Astrocyte (in vitro differentiated cells and primary cell): Measurements from ENCODE around the gene PDSS1. TPM values are rescaled to one million over a fixed set of nuclear protein-coding genes. Genes with fewer than 3 reads are reported as not detected.

Source experiments
- DNase-seq: peaks from one replicate; pipeline ENCODE4 v3.0.0-alpha.2; 2010; ENCODE audit warnings: low read depth
- FAIRE-seq: peaks from 2 replicates; lab custom pipeline; 2011; peaks lifted over from hg19 to GRCh38; lab: Jason Lieb, UNC
- H2AFZ ChIP-seq: 2 replicates; pipeline ENCODE4 v1.6.0; 2012; ENCODE audit warnings: low read depth, low read length, inconsistent platforms
- H3K27ac ChIP-seq: 2 replicates; pipeline ENCODE4 v1.5.1; 2011; ENCODE audit warnings: low read depth, low read length, inconsistent platforms
- H3K27me3 ChIP-seq: 2 replicates; pipeline ENCODE4 v1.6.0; 2011; ENCODE audit warnings: low read length, inconsistent platforms; ENCODE audit not compliant: insufficient read depth
- H3K36me3 ChIP-seq: 2 replicates; pipeline ENCODE4 v1.5.1; 2011; ENCODE audit warnings: low read length, inconsistent platforms; ENCODE audit not compliant: insufficient read depth
- H3K4me1 ChIP-seq: 2 replicates; pipeline ENCODE4 v1.5.1; 2011; ENCODE audit warnings: low read length, inconsistent platforms; ENCODE audit not compliant: insufficient read depth
- H3K4me2 ChIP-seq: 2 replicates; pipeline ENCODE4 v1.6.0; 2012; ENCODE audit warnings: low read length, inconsistent platforms
- H3K4me3 ChIP-seq: 2 replicates; pipeline ENCODE4 v1.5.1; 2011; ENCODE audit warnings: low read depth, mild to moderate bottlenecking, low read length, inconsistent platforms; ENCODE audit not compliant: insufficient read depth
- H3K79me2 ChIP-seq: 2 replicates; pipeline ENCODE4 v1.6.0; 2012; ENCODE audit warnings: mild to moderate bottlenecking, low read length, inconsistent platforms; ENCODE audit not compliant: insufficient read depth
- H3K9ac ChIP-seq: 2 replicates; pipeline ENCODE4 v1.6.0; 2012; ENCODE audit warnings: mild to moderate bottlenecking, low read length, inconsistent platforms
- H3K9me3 ChIP-seq: 2 replicates; pipeline ENCODE4 v1.5.1; 2012; ENCODE audit warnings: low read depth, mild to moderate bottlenecking, low read length, inconsistent platforms; ENCODE audit not compliant: insufficient read depth
- H4K20me1 ChIP-seq: 2 replicates; pipeline ENCODE4 v1.6.0; 2012; ENCODE audit warnings: low read length, inconsistent platforms; ENCODE audit not compliant: insufficient read depth
- H3K27ac Mint-ChIP-seq: one replicate; pipeline ENCODE4 v1.8.0; 2021; ENCODE audit warnings: mild to moderate bottlenecking, mixed read lengths; ENCODE audit not compliant: unreplicated experiment
- H3K27me3 Mint-ChIP-seq: one replicate; pipeline ENCODE4 v1.8.0; 2021; ENCODE audit warnings: low read depth, mixed read lengths; ENCODE audit not compliant: unreplicated experiment
- H3K36me3 Mint-ChIP-seq: one replicate; pipeline ENCODE4 v1.8.0; 2021; ENCODE audit warnings: low read depth, mixed read lengths; ENCODE audit not compliant: unreplicated experiment
- H3K4me1 Mint-ChIP-seq: one replicate; pipeline ENCODE4 v1.8.0; 2021; ENCODE audit warnings: low read depth, mixed read lengths; ENCODE audit not compliant: unreplicated experiment
- H3K4me3 Mint-ChIP-seq: one replicate; pipeline ENCODE4 v1.8.0; 2021; ENCODE audit warnings: mild to moderate bottlenecking, moderate library complexity, mixed read lengths; ENCODE audit not compliant: unreplicated experiment
- H3K9me3 Mint-ChIP-seq: one replicate; pipeline ENCODE4 v1.8.0; 2021; ENCODE audit warnings: mild to moderate bottlenecking, mixed read lengths; ENCODE audit not compliant: unreplicated experiment
- EZH2 ChIP-seq: IDR thresholded peaks from 2 replicates; pipeline ENCODE4 v1.6.1; 2012; ENCODE audit warnings: mild to moderate bottlenecking, low read length, inconsistent platforms; ENCODE audit not compliant: insufficient read depth
- total RNA-seq: library from RNA; stranded (reverse); gene quantifications from 2 replicates; pipeline ENCODE4 v1.2.1, GENCODE V29; 2021
- TF ChIP-seq, protein P1 (sequence below): IDR thresholded peaks from 2 replicates; pipeline ENCODE4 v1.5.1; 2011; ENCODE audit warnings: low read depth, mild to moderate bottlenecking, inconsistent platforms, low read length, moderate library complexity; ENCODE audit not compliant: insufficient read depth

Gene PDSS1
- total RNA-seq, 1 donor from 2014 or later: 9.6 TPM

- H3K36me3 Mint-ChIP-seq: peaks cover 4% of the 10 kb centered on the region
- Histone ChIP-seq H3K9me3 (no peaks in the 10 kb centered on the region), H4K20me1 (no peaks in the 10 kb centered on the region), H3K27ac (no peak overlapping the region), H3K36me3 (peaks cover 10% of the 10 kb centered on the region), H3K4me1 (peaks cover 3% of the 10 kb centered on the region), H2AFZ (no peak overlapping the region), H3K9ac (no peak overlapping the region), H3K4me3 (no peak overlapping the region), H3K79me2 (no peaks in the 10 kb centered on the region), H3K27me3 (no peaks in the 10 kb centered on the region), H3K4me2 (no peak overlapping the region)
- DNase-seq (no peak), FAIRE-seq (no peak)
- H3K4me1 Mint-ChIP-seq: peaks cover 2% of the 10 kb centered on the region
- no peak overlapping the region for H3K27ac Mint-ChIP-seq
- H3K9me3 Mint-ChIP-seq: no peaks in the 10 kb centered on the region
- no peak overlapping the region for H3K4me3 Mint-ChIP-seq
- H3K27me3 Mint-ChIP-seq: no peaks in the 10 kb centered on the region
- TF ChIP-seq, protein P1, sequence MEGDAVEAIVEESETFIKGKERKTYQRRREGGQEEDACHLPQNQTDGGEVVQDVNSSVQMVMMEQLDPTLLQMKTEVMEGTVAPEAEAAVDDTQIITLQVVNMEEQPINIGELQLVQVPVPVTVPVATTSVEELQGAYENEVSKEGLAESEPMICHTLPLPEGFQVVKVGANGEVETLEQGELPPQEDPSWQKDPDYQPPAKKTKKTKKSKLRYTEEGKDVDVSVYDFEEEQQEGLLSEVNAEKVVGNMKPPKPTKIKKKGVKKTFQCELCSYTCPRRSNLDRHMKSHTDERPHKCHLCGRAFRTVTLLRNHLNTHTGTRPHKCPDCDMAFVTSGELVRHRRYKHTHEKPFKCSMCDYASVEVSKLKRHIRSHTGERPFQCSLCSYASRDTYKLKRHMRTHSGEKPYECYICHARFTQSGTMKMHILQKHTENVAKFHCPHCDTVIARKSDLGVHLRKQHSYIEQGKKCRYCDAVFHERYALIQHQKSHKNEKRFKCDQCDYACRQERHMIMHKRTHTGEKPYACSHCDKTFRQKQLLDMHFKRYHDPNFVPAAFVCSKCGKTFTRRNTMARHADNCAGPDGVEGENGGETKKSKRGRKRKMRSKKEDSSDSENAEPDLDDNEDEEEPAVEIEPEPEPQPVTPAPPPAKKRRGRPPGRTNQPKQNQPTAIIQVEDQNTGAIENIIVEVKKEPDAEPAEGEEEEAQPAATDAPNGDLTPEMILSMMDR: no peak
- TF ChIP-seq EZH2: no peak
These were observed 31.9 kb downstream of the PDSS1 start for GRCh38 chr10:26729395-26729794.

DNA sequence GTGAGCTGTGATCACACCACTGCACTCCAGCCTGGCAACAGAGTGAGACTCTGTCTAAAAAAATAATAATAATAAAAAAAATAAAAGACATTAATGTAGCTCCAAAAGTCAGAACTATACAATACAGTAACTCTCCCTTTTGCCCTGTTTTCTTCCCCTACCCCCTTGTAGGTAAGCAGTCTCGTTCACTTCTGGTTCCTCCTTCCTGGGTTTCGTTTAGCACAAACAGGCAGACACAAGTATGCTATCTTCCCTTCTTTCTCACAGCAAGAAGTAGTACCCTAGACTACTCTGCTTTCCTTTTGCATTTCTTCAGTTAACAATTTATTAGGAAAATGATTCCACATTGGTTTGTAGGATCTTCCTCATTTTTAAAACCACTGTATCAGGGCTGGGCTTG is 33.1 kb downstream of the PDSS1 start:
- FAIRE-seq (no peak), DNase-seq (no peak)
- Mint-ChIP-seq H3K4me3 (no peak overlapping the region), H3K27me3 (no peaks in the 10 kb centered on the region), H3K27ac (no peak overlapping the region), H3K4me1 (peaks cover 4% of the 10 kb centered on the region), H3K36me3 (peaks cover 6% of the 10 kb centered on the region), H3K9me3 (no peaks in the 10 kb centered on the region)
- Histone ChIP-seq H2AFZ (no peak overlapping the region), H3K4me3 (no peak overlapping the region), H4K20me1 (no peaks in the 10 kb centered on the region), H3K79me2 (no peaks in the 10 kb centered on the region), H3K36me3 (peaks cover 10% of the 10 kb centered on the region), H3K27ac (no peak overlapping the region), H3K4me2 (no peak overlapping the region), H3K9ac (no peak overlapping the region), H3K27me3 (no peaks in the 10 kb centered on the region), H3K4me1 (peaks cover 5% of the 10 kb centered on the region), H3K9me3 (no peaks in the 10 kb centered on the region)
- no peak for TF ChIP-seq EZH2
- TF ChIP-seq, protein P1: no peak

GRCh38 chr10:26733750-26734568 is 36.5 kb downstream of the PDSS1 start:
- H3K36me3 Mint-ChIP-seq: peaks cover 12% of the 10 kb centered on the region
- H3K36me3 ChIP-seq: peaks cover 21% of the 10 kb centered on the region
- peaks cover 11% of the 10 kb centered on the region for H3K4me1 Mint-ChIP-seq
- no peaks in the 10 kb centered on the region for H3K9me3 Mint-ChIP-seq
- H2AFZ ChIP-seq: no peak overlapping the region
- FAIRE-seq (no peak), DNase-seq (no peak)
- no peaks in the 10 kb centered on the region for H3K27me3 ChIP-seq
- no peaks in the 10 kb centered on the region for H3K9me3 ChIP-seq
- peaks cover 5% of the 10 kb centered on the region for H3K4me1 ChIP-seq
- no peaks in the 10 kb centered on the region for H3K79me2 ChIP-seq
- no peak overlapping the region for H3K4me3 Mint-ChIP-seq
- TF ChIP-seq, protein P1: no peak
- TF ChIP-seq EZH2: no peak
- H3K4me3 ChIP-seq: no peak overlapping the region
- H3K27ac Mint-ChIP-seq: peak overlapping the region; percentile 41
- H3K9ac ChIP-seq: peak overlapping the region; percentile 11
- H3K27ac ChIP-seq: no peak overlapping the region
- H3K4me2 ChIP-seq: peak overlapping the region; percentile 31
- no peaks in the 10 kb centered on the region for H3K27me3 Mint-ChIP-seq
- H4K20me1 ChIP-seq: no peaks in the 10 kb centered on the region
